Breast epithelium (tissue), 3 donors: ENCODE measurements around the gene PIAS1.

Experiments used
- CTCF ChIP-seq, 3 donors: fragments of 450-650 bp; IDR thresholded peaks; one replicate each; pipeline ENCODE4 v1.5.1; 2016 to 2017; ENCODE audit warnings: antibody characterized with exemption in 3 of 3, mild to moderate bottlenecking in 3 of 3, moderate library complexity in 3 of 3
- POLR2A ChIP-seq: fragments of 450-650 bp; IDR thresholded peaks from one replicate; pipeline ENCODE4 v1.6.1; 2016; ENCODE audit warnings: antibody characterized with exemption, mild to moderate bottlenecking, moderate library complexity

- TF ChIP-seq POLR2A (no peak), CTCF (IDR thresholded peaks at IDR 0.05) (no peak)
Measured at GRCh38 chr15:68157074-68157473, 103.0 kb downstream of the PIAS1 start.
